ENCODE data around the gene PBX2. TPM values are rescaled to one million over a fixed set of nuclear protein-coding genes. Genes with fewer than 3 reads are reported as not detected.

Gene PBX2
- total RNA-seq, 1 experiment from 2014 or later, result 176 TPM

GRCh38 chr6:32168807-32169591 is 21.0 kb downstream of the PBX2 start:
- no peak overlapping the region for H2BK120ac ChIP-seq (ENCODE audit: low read depth, low read length, poor library complexity, severe bottlenecking)
- no peak overlapping the region for H3K23ac ChIP-seq (ENCODE audit: insufficient read length, low read depth, low read length)
- H3K9ac ChIP-seq (ENCODE audit: extremely low read depth, insufficient read length, low read length), result no peak overlapping the region
- H2AFZ ChIP-seq (ENCODE audit: low read length), result no peak overlapping the region
- H2BK12ac ChIP-seq (ENCODE audit: insufficient read length, low read depth, low read length), result no peak overlapping the region
- H3K27ac ChIP-seq (ENCODE audit: insufficient read length, low read depth, low read length), result no peak overlapping the region
- Mint-ChIP-seq H3K4me3 (no peak overlapping the region; a peak in 1 of 5 replicates), H3K9me3 (no peaks in the 10 kb centered on the region), H3K27me3 (ENCODE audit: low read depth) (no peaks in the 10 kb centered on the region; the same call in 1 of the 2 replicates), H3K36me3 (ENCODE audit: insufficient read depth in 1 of 3, low read depth in 3 of 3) (peaks cover 40 to 72% (median 58%) of the 10 kb centered on the region in 3 experiments), H3K27ac (peak overlapping the region; percentile 14 to 57 (median 57); a peak in 3 of 7 replicates), H3K4me1 (peaks cover 17 to 30% of the 10 kb centered on the region in 2 experiments)
- H4K8ac ChIP-seq (replicated peaks; ENCODE audit: insufficient read length, low read depth, low read length), result no peak overlapping the region
- H3K14ac ChIP-seq (ENCODE audit: insufficient read depth, low read length), result no peak overlapping the region
- H2BK20ac ChIP-seq (ENCODE audit: low read depth, low read length, poor library complexity, severe bottlenecking), result no peak overlapping the region
- H3K56ac ChIP-seq (ENCODE audit: insufficient read length, low read depth, low read length), result no peak overlapping the region
- H3K23me2 ChIP-seq (ENCODE audit: insufficient read length, low read depth, low read length, poor library complexity, severe bottlenecking), result no peaks in the 10 kb centered on the region
- H3K79me2 ChIP-seq (ENCODE audit: insufficient read depth, low read length), result peaks cover 2% of the 10 kb centered on the region; the same call in 1 of the 2 replicates
- peaks cover 2% of the 10 kb centered on the region for H3K4me1 ChIP-seq (ENCODE audit: insufficient read depth, low read length)
- peaks cover 2% of the 10 kb centered on the region for H4K20me1 ChIP-seq (ENCODE audit: control insufficient read depth, insufficient read depth, insufficient read length)
- no peak overlapping the region for H2AK5ac ChIP-seq (ENCODE audit: insufficient read length, low read length)
- no peaks in the 10 kb centered on the region for H3K27me3 ChIP-seq (ENCODE audit: insufficient read depth, low read length)
- WGBS (ENCODE audit: extremely low coverage, insufficient read length, low lambda C conversion rate), result no CpG with 5 or more reads among the region's 11 CpGs
- no peaks in the 10 kb centered on the region for H3K79me1 ChIP-seq (ENCODE audit: insufficient read depth, low read depth, low read length, poor library complexity, severe bottlenecking)
- no peak overlapping the region for H3K4ac ChIP-seq (ENCODE audit: low read depth, low read length)
- TF ChIP-seq, protein P1, sequence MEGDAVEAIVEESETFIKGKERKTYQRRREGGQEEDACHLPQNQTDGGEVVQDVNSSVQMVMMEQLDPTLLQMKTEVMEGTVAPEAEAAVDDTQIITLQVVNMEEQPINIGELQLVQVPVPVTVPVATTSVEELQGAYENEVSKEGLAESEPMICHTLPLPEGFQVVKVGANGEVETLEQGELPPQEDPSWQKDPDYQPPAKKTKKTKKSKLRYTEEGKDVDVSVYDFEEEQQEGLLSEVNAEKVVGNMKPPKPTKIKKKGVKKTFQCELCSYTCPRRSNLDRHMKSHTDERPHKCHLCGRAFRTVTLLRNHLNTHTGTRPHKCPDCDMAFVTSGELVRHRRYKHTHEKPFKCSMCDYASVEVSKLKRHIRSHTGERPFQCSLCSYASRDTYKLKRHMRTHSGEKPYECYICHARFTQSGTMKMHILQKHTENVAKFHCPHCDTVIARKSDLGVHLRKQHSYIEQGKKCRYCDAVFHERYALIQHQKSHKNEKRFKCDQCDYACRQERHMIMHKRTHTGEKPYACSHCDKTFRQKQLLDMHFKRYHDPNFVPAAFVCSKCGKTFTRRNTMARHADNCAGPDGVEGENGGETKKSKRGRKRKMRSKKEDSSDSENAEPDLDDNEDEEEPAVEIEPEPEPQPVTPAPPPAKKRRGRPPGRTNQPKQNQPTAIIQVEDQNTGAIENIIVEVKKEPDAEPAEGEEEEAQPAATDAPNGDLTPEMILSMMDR (conservative IDR thresholded peaks at IDR 0.05), result peak; percentile 18; the same call in 1 of the 3 replicates
- DNase-seq, result no peak
- H2BK5ac ChIP-seq (ENCODE audit: insufficient read length, low read length), result no peak overlapping the region
- H3K4me2 ChIP-seq (ENCODE audit: insufficient read depth, insufficient read length, low read length), result no peak overlapping the region
- no peak overlapping the region for H3K18ac ChIP-seq (ENCODE audit: insufficient read length, low read depth, low read length)
- no peak overlapping the region for H4K91ac ChIP-seq (ENCODE audit: insufficient read length, low read depth, low read length)
- H3K9me3 ChIP-seq (ENCODE audit: control insufficient read depth, low read depth, low read length), result no peaks in the 10 kb centered on the region
- no peak overlapping the region for H4K5ac ChIP-seq (ENCODE audit: insufficient read length, low read depth, low read length)
- H3T11ph ChIP-seq (ENCODE audit: low read length), result no peak overlapping the region
- H2BK15ac ChIP-seq (ENCODE audit: low read depth, low read length), result no peak overlapping the region
